SHP77 treated with DMSO at 0.1 percent for 48 hours (cell line): ENCODE results near the gene MYL1.

Source experiments
- DNase-seq: peaks from one replicate; lab custom pipeline; 2025; lab: John Stamatoyannopoulos, UW

Gene MYL1

GRCh38 chr2:210267698-210268097, 47.3 kb downstream of the MYL1 start:
- no peak for DNase-seq

- no peak for DNase-seq
Measured at GRCh38 chr2:210264282-210264681, 50.7 kb downstream of the MYL1 start.

- DNase-seq: no peak
Measured at GRCh38 chr2:210263841-210264240, 51.1 kb downstream of the MYL1 start.

DNA sequence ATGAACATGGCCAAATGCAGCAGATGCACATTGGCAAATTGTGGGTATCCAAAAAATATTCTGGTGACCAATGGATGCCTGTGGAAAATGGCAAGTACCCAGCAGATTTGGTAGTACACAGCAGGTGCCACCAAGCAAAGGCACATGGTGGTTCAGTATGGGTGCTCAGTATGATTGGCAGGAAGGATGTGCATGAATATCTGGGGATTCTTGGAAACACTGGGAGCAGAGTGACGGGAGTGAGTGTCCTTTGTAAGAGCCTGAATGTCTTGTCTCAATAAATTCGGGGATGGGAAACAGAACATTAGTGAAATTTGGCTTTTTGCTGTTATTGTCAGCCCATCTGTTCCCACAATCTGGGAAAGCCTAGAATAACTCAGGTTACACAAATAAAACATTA, 52.9 kb downstream of the MYL1 start:
- no peak for DNase-seq

- DNase-seq: no peak
Measured at GRCh38 chr2:210259687-210260086, 55.3 kb downstream of the MYL1 start.

DNA sequence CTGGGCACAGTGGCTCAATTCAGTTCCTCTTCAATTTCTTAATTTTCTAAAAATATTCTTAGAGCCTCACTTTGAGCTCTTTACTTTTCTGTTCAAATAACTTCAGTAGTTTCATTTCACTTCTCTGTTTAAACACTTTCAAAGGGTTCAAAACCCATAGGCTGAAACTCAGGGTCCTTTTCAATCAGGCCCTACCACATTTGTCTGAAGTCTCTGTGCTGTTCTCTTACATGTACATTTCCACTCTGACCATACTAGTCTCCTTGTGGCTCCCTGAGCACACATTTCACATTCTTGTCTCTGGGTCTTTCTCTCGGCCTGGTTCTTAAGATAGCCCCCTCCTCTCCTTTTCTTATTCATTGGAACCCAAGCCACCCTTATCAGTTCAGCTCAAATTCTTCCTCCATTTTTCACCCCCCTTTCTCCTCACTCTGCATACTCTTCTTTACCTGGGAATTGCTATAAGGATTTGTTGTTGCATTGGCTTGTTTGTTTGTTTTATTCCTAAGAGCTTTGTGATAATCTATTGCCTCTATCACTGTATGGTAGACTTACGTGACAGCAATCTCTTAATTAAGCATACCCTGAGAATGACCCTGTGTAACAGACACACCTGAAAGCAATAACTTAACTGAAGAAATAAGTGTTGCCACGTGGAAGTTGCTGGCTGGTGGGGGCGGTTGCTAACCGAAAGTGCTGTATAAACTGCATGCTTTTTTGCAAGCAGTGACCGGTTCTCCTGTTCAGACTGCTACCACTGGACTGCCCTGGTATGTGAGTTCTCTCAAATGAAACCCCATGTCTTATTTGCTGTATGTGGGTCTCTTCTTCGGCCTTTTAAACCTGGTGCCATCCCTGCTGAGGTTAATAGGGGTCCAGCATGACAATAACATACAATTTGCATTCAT, 62.0 kb downstream of the MYL1 start:
- DNase-seq: no peak

DNA sequence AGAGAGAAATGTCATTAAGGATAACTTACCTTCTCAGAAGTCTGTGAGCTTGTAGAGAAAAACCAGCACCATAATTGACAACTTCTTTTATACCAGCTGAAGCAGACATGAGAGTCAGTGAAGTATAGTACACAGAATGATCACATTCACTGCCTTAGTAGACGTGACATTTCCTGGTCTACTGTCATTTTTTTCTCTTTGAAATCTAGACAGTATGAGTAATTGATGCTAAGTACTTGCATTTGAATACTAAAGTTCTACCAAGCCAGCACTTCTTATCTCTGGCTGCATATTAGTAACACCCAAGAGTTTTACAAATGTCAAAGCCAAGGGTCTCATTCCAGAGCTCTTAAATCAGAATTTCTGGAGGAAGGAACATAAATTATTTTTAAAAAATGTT, 64.4 kb downstream of the MYL1 start:
- no peak for DNase-seq
